HepG2 (cell line): ENCODE measurements around the gene NDUFS1. TPM values are rescaled to one million over a fixed set of nuclear protein-coding genes. Genes with fewer than 3 reads are reported as not detected.

Experiments used
- ATRX ChIP-seq: sonication (generic); formaldehyde crosslinking; IDR thresholded peaks from 2 replicates; pipeline ENCODE4 v1.4.0; 2020; ENCODE audit warnings: missing genetic modification reagents, borderline replicate concordance
- EED ChIP-seq: sonication (generic); formaldehyde crosslinking; IDR thresholded peaks from 2 replicates; pipeline ENCODE4 v1.5.0; 2020; ENCODE audit warnings: mild to moderate bottlenecking, missing genetic modification reagents
- FIP1L1 ChIP-seq: fragments of 200-400 bp; formaldehyde crosslinking; IDR thresholded peaks from 2 replicates; pipeline ENCODE4 v1.6.1; 2018; ENCODE audit warnings: low read depth, mild to moderate bottlenecking, low read length, moderate library complexity, borderline replicate concordance; ENCODE audit not compliant: insufficient read depth
- FLYWCH1 ChIP-seq: sonication (generic); formaldehyde crosslinking; IDR thresholded peaks from 2 replicates; pipeline ENCODE4 v1.8.1; 2023; ENCODE audit warnings: mild to moderate bottlenecking, missing genetic modification reagents
- FOSL2 ChIP-seq: sonication (generic); formaldehyde crosslinking; IDR thresholded peaks from 2 replicates; pipeline ENCODE4 v1.4.0; 2020; ENCODE audit warnings: missing genetic modification reagents
- GABPA ChIP-seq, 2 experiments: IDR thresholded peaks; 2 replicates each; pipeline ENCODE4 v1.6.1; 2011 to 2016; ENCODE audit warnings: low read depth in 2 of 2, low read length in 1 of 2, missing biosample characterization in 1 of 2, missing genetic modification characterization in 1 of 2
- GATAD1 ChIP-seq: IDR thresholded peaks from 2 replicates; pipeline ENCODE4 v1.6.1; 2016; ENCODE audit warnings: missing genetic modification reagents, missing compliant biosample characterization
- HOXD1 ChIP-seq: sonication (generic); formaldehyde crosslinking; IDR thresholded peaks from 2 replicates; pipeline ENCODE4 v1.5.0; 2020; ENCODE audit warnings: missing genetic modification reagents
- NBN ChIP-seq: fragments of 450-650 bp; conservative IDR thresholded peaks from 2 replicates; pipeline ENCODE4 v1.6.1; 2017
- SAP130 ChIP-seq: IDR thresholded peaks from 2 replicates; pipeline ENCODE4 v1.6.1; 2016; ENCODE audit warnings: low read depth
- STAT5B ChIP-seq: sonication (generic); formaldehyde crosslinking; IDR thresholded peaks from 2 replicates; pipeline ENCODE4 v1.4.0; 2020; ENCODE audit warnings: missing genetic modification reagents
- ZBTB7B ChIP-seq: sonication (generic); formaldehyde crosslinking; IDR thresholded peaks from 2 replicates; pipeline ENCODE4 v1.4.0; 2020; ENCODE audit warnings: missing genetic modification reagents
- ZFP90 ChIP-seq: sonication (generic); formaldehyde crosslinking; IDR thresholded peaks from 2 replicates; pipeline ENCODE4 v1.8.0; 2022; ENCODE audit warnings: missing genetic modification reagents, mild to moderate bottlenecking, inconsistent platforms, borderline replicate concordance
- ZNF557 ChIP-seq: sonication (generic); formaldehyde crosslinking; IDR thresholded peaks from 2 replicates; pipeline ENCODE4 v1.4.0; 2020; ENCODE audit warnings: missing genetic modification reagents
- ZNF761 ChIP-seq: sonication (generic); formaldehyde crosslinking; conservative IDR thresholded peaks from 2 replicates; pipeline ENCODE4 v1.4.0; 2020; ENCODE audit warnings: mild to moderate bottlenecking, missing genetic modification reagents
- ZNF788 ChIP-seq: sonication (generic); formaldehyde crosslinking; IDR thresholded peaks from 2 replicates; pipeline ENCODE4 v1.5.0; 2020; ENCODE audit warnings: mild to moderate bottlenecking, missing genetic modification reagents, borderline replicate concordance
- ZNF83 ChIP-seq: sonication (generic); formaldehyde crosslinking; IDR thresholded peaks from 2 replicates; pipeline ENCODE4 v1.4.0; 2020; ENCODE audit warnings: missing genetic modification reagents, mild to moderate bottlenecking, borderline replicate concordance
- polyA plus RNA-seq, 8 experiments: library from polyadenylated mRNA; depleted of rRNA in 3 of 8; stranded (reverse) in 7 of 8; unstranded in 1 of 8; fragments of >200 nt; fragmentation: Illumina TruSeq in 4 of 8; extraction: Trizol in 4 of 8; gene quantifications; 2 replicates each; pipeline versions ENCODE4 v1.2.1 to v1.2.3, GENCODE V29; 2011 to 2016; ENCODE audit warnings: low read depth in 4 of 8, missing spikeins in 1 of 8, mixed read lengths in 1 of 8; ENCODE audit not compliant: insufficient read depth in 1 of 8
- total RNA-seq, 5 experiments: library from RNA; depleted of rRNA; stranded (reverse); fragments of >200 nt; fragmentation: Illumina TruSeq; extraction: Trizol; gene quantifications; 2 replicates each; pipeline ENCODE4 v1.2.3, GENCODE V29; 2016; ENCODE audit warnings: low read depth in 1 of 5
- TF ChIP-seq, protein P1 (sequence below): sonication (generic); formaldehyde crosslinking; IDR thresholded peaks from 2 replicates; pipeline ENCODE4 v1.4.0; 2020; ENCODE audit warnings: mild to moderate bottlenecking, missing genetic modification reagents
- TF ChIP-seq, protein P2 (sequence below): sonication (generic); formaldehyde crosslinking; conservative IDR thresholded peaks from 2 replicates; pipeline ENCODE4 v1.8.0; 2022; ENCODE audit warnings: missing genetic modification reagents
- TF ChIP-seq, protein P3 (sequence below): sonication (generic); formaldehyde crosslinking; IDR thresholded peaks from 2 replicates; pipeline ENCODE4 v1.9.0; 2022; ENCODE audit warnings: low read depth, missing genetic modification reagents
- TF ChIP-seq, protein P4 (sequence below): sonication (generic); formaldehyde crosslinking; IDR thresholded peaks from 2 replicates; pipeline ENCODE4 v1.5.0; 2020; ENCODE audit warnings: mild to moderate bottlenecking, missing genetic modification reagents

NDUFS1 gene
- total and polyA plus RNA-seq, 2 of the 13 experiments (the other 11 are each of a cell fraction or from before 2014, with no cell fraction given), result 139 to 242 TPM

DNA sequence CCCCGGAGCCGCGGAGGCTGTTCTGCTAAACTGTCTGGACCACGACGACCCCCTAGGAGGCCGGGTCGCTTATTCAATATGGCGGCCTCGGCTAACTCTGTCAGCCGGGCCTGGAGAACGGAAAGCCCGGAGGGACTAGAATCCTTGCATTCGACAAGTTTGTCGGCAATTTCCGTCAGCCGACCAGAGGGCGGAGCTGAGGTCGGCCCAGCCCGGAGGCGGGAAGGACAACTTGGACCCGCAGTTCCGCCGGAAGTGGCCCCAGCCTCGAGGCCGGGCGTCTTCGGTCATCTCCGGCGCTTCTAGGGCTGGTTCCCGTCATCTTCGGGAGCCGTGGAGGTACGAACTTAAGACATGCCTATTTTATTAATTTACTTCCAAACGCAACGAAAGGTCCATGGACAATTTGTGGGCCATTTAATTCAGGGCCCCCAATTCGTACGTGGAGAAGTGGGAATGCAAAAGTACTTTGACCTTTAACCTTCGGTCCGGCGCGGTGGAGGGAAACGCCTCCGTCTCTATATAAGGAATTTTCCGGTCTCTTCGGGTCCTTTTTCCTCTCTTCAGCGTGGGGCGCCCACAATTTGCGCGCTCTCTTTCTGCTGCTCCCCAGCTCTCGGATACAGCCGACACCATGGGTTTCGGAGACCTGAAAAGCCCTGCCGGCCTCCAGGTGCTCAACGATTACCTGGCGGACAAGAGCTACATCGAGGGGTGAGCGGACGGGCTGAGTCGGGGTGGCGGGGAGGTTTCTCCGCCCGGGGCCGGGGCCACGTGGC is at the start of gene NDUFS1, which contains the start of gene EEF1B2 (continued):
- TF ChIP-seq ZNF788 (peak; percentile 78; the same call in 1 of the 2 replicates), HOXD1 (CRISPR knock-in tag) (peak; percentile 77; the same call in 1 of the 2 replicates), GABPA (IDR thresholded peaks at IDR 0.05; ENCODE audit: low read depth, low read length) (peak; percentile 93), GABPA (CRISPR knock-in tag; IDR thresholded peaks at IDR 0.05; ENCODE audit: low read depth) (peak; percentile 97), ZNF83 (CRISPR knock-in tag) (no peak), SAP130 (CRISPR knock-in tag) (peak; percentile 91), ZNF761 (no peak), ZBTB7B (CRISPR knock-in tag) (peak; percentile 97), EED (0 out of 2 replicates have a peak, but pooled peaks have one; percentile 66), FLYWCH1 (CRISPR knock-in tag) (peak; percentile 83; the same call in 1 of the 2 replicates), FOSL2 (CRISPR knock-in tag) (peak; percentile 60; the same call in 1 of the 2 replicates), GATAD1 (CRISPR knock-in tag) (peak; percentile 93), NBN (no peak), ATRX (no peak), ZNF557 (CRISPR knock-in tag) (peak; percentile 78; the same call in 1 of the 2 replicates), STAT5B (CRISPR knock-in tag) (0 out of 2 replicates have a peak, but pooled peaks have one; percentile 60), ZFP90 (CRISPR knock-in tag) (no peak; the same call in 1 of the 2 replicates), FIP1L1 (no peak)
- TF ChIP-seq, protein P1, sequence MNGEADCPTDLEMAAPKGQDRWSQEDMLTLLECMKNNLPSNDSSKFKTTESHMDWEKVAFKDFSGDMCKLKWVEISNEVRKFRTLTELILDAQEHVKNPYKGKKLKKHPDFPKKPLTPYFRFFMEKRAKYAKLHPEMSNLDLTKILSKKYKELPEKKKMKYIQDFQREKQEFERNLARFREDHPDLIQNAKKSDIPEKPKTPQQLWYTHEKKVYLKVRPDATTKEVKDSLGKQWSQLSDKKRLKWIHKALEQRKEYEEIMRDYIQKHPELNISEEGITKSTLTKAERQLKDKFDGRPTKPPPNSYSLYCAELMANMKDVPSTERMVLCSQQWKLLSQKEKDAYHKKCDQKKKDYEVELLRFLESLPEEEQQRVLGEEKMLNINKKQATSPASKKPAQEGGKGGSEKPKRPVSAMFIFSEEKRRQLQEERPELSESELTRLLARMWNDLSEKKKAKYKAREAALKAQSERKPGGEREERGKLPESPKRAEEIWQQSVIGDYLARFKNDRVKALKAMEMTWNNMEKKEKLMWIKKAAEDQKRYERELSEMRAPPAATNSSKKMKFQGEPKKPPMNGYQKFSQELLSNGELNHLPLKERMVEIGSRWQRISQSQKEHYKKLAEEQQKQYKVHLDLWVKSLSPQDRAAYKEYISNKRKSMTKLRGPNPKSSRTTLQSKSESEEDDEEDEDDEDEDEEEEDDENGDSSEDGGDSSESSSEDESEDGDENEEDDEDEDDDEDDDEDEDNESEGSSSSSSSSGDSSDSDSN (CRISPR knock-in tag), result peak; percentile 56
- TF ChIP-seq, protein P2, sequence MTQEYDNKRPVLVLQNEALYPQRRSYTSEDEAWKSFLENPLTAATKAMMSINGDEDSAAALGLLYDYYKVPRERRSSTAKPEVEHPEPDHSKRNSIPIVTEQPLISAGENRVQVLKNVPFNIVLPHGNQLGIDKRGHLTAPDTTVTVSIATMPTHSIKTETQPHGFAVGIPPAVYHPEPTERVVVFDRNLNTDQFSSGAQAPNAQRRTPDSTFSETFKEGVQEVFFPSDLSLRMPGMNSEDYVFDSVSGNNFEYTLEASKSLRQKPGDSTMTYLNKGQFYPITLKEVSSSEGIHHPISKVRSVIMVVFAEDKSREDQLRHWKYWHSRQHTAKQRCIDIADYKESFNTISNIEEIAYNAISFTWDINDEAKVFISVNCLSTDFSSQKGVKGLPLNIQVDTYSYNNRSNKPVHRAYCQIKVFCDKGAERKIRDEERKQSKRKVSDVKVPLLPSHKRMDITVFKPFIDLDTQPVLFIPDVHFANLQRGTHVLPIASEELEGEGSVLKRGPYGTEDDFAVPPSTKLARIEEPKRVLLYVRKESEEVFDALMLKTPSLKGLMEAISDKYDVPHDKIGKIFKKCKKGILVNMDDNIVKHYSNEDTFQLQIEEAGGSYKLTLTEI, result no peak
- TF ChIP-seq, protein P3, sequence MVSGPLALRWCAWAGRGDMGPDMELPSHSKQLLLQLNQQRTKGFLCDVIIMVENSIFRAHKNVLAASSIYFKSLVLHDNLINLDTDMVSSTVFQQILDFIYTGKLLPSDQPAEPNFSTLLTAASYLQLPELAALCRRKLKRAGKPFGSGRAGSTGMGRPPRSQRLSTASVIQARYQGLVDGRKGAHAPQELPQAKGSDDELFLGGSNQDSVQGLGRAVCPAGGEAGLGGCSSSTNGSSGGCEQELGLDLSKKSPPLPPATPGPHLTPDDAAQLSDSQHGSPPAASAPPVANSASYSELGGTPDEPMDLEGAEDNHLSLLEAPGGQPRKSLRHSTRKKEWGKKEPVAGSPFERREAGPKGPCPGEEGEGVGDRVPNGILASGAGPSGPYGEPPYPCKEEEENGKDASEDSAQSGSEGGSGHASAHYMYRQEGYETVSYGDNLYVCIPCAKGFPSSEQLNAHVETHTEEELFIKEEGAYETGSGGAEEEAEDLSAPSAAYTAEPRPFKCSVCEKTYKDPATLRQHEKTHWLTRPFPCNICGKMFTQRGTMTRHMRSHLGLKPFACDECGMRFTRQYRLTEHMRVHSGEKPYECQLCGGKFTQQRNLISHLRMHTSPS (CRISPR knock-in tag), result no peak
- TF ChIP-seq, protein P4, sequence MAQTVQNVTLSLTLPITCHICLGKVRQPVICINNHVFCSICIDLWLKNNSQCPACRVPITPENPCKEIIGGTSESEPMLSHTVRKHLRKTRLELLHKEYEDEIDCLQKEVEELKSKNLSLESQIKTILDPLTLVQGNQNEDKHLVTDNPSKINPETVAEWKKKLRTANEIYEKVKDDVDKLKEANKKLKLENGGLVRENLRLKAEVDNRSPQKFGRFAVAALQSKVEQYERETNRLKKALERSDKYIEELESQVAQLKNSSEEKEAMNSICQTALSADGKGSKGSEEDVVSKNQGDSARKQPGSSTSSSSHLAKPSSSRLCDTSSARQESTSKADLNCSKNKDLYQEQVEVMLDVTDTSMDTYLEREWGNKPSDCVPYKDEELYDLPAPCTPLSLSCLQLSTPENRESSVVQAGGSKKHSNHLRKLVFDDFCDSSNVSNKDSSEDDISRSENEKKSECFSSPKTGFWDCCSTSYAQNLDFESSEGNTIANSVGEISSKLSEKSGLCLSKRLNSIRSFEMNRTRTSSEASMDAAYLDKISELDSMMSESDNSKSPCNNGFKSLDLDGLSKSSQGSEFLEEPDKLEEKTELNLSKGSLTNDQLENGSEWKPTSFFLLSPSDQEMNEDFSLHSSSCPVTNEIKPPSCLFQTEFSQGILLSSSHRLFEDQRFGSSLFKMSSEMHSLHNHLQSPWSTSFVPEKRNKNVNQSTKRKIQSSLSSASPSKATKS, result no peak; the same call in 1 of the 2 replicates
